ENCODE measurements around the gene LVRN.

Gene LVRN

GRCh38 chr5:115948091-115948534 is 14.2 kb upstream of the LVRN start:
- TF ChIP-seq GATA3 (IDR thresholded peaks at IDR 0.05; ENCODE audit: low read depth, low read length), result no peak
- no peak for TF ChIP-seq GATA2 (IDR thresholded peaks at IDR 0.05; ENCODE audit: low read depth, low read length)

- no peak for TF ChIP-seq GATA3 (IDR thresholded peaks at IDR 0.05; ENCODE audit: low read depth, low read length)
- TF ChIP-seq GATA2 (IDR thresholded peaks at IDR 0.05; ENCODE audit: low read depth, low read length), result no peak
Measured at GRCh38 chr5:115949096-115949495, 13.2 kb upstream of the LVRN start.

GRCh38 chr5:115952588-115952987 is 9.7 kb upstream of the LVRN start:
- no peak for TF ChIP-seq GATA2 (IDR thresholded peaks at IDR 0.05; ENCODE audit: low read depth, low read length)
- no peak for TF ChIP-seq GATA3 (IDR thresholded peaks at IDR 0.05; ENCODE audit: low read depth, low read length)

- TF ChIP-seq GATA3 (IDR thresholded peaks at IDR 0.05; ENCODE audit: low read depth, low read length), result no peak
- no peak for TF ChIP-seq GATA2 (IDR thresholded peaks at IDR 0.05; ENCODE audit: low read depth, low read length)
Measured at GRCh38 chr5:115954144-115954543, 8.1 kb upstream of the LVRN start.

DNA sequence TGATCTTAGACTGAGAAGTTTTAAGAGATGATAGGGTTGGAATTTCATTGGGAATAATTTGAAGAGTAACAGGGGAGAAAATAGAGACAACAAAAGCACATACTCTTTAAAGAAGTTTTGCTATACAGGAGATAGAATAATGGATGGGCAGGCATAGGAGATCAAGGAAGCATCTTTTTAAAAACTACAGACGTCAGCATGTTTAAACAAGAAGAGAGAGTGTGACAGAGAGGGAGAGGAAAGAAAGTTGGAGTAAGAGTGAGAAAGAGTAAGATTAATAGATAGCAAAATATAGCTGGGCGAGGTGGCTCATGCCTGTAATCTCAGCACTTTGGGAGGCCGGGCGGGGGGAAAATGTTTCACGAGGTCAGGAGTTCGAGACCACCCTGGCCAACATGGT is 5.3 kb upstream of the LVRN start:
- TF ChIP-seq GATA2 (IDR thresholded peaks at IDR 0.05; ENCODE audit: low read depth, low read length), result no peak
- TF ChIP-seq GATA3 (IDR thresholded peaks at IDR 0.05; ENCODE audit: low read depth, low read length), result no peak

- TF ChIP-seq GATA3 (IDR thresholded peaks at IDR 0.05; ENCODE audit: low read depth, low read length), result no peak
- no peak for TF ChIP-seq GATA2 (IDR thresholded peaks at IDR 0.05; ENCODE audit: low read depth, low read length)
Measured at GRCh38 chr5:115961381-115962238, 665 bp upstream of the LVRN start.

DNA sequence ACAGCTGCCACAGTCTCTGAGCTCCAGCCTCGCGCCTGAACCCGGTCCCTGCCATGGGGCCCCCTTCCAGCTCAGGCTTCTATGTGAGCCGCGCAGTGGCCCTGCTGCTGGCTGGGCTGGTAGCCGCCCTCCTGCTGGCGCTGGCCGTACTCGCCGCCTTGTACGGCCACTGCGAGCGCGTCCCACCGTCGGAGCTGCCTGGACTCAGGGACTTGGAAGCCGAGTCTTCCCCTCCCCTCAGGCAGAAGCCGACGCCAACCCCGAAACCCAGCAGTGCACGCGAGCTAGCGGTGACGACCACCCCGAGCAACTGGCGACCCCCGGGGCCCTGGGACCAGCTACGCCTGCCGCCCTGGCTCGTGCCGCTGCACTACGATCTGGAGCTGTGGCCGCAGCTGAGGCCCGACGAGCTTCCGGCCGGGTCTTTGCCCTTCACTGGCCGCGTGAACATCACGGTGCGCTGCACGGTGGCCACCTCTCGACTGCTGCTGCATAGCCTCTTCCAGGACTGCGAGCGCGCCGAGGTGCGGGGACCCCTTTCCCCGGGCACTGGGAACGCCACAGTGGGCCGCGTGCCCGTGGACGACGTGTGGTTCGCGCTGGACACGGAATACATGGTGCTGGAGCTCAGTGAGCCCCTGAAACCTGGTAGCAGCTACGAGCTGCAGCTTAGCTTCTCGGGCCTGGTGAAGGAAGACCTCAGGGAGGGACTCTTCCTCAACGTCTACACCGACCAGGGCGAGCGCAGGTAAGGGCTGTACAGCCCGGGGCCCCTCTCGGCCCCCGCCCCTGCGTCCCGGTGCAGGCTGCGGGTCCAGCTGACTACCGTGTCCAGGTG is 509 bp downstream of the LVRN start:
- no peak for TF ChIP-seq GATA3 (IDR thresholded peaks at IDR 0.05; ENCODE audit: low read depth, low read length)
- no peak for TF ChIP-seq GATA2 (IDR thresholded peaks at IDR 0.05; ENCODE audit: low read depth, low read length)

GRCh38 chr5:115963566-115963965 is 1.3 kb downstream of the LVRN start:
- no peak for TF ChIP-seq GATA3 (IDR thresholded peaks at IDR 0.05; ENCODE audit: low read depth, low read length)
- no peak for TF ChIP-seq GATA2 (IDR thresholded peaks at IDR 0.05; ENCODE audit: low read depth, low read length)

GRCh38 chr5:115968770-115969169 is 6.5 kb downstream of the LVRN start:
- TF ChIP-seq GATA3 (IDR thresholded peaks at IDR 0.05; ENCODE audit: low read depth, low read length) (no peak), GATA2 (IDR thresholded peaks at IDR 0.05; ENCODE audit: low read depth, low read length) (no peak)

DNA sequence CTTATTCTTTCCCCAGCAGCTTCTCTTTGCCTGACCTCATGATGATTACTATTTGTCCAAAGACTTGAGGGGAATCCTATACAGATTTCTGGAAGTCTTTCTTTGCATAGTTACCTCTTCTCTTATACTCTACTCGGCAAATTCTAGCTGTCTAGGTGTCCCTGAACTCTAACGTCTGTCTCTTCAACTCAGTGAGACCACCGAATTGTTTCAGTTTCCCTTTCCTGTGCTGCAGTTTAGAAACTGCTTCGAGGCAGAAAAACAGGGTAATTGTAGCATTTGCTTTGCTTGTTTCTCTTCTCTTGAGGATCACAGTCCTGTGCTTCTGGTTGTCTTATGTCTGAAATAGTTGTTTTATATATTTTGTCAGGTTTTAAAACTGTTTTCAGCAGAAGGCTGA is 14.8 kb downstream of the LVRN start:
- TF ChIP-seq GATA3 (IDR thresholded peaks at IDR 0.05; ENCODE audit: low read depth, low read length) (no peak), GATA2 (IDR thresholded peaks at IDR 0.05; ENCODE audit: low read depth, low read length) (no peak)

GRCh38 chr5:115977988-115978387 is 15.7 kb downstream of the LVRN start:
- TF ChIP-seq GATA3 (IDR thresholded peaks at IDR 0.05; ENCODE audit: low read depth, low read length), result no peak

GRCh38 chr5:115978779-115979178 is 16.5 kb downstream of the LVRN start:
- no peak for TF ChIP-seq GATA2 (IDR thresholded peaks at IDR 0.05; ENCODE audit: low read depth, low read length)
- no peak for TF ChIP-seq GATA3 (IDR thresholded peaks at IDR 0.05; ENCODE audit: low read depth, low read length)

DNA sequence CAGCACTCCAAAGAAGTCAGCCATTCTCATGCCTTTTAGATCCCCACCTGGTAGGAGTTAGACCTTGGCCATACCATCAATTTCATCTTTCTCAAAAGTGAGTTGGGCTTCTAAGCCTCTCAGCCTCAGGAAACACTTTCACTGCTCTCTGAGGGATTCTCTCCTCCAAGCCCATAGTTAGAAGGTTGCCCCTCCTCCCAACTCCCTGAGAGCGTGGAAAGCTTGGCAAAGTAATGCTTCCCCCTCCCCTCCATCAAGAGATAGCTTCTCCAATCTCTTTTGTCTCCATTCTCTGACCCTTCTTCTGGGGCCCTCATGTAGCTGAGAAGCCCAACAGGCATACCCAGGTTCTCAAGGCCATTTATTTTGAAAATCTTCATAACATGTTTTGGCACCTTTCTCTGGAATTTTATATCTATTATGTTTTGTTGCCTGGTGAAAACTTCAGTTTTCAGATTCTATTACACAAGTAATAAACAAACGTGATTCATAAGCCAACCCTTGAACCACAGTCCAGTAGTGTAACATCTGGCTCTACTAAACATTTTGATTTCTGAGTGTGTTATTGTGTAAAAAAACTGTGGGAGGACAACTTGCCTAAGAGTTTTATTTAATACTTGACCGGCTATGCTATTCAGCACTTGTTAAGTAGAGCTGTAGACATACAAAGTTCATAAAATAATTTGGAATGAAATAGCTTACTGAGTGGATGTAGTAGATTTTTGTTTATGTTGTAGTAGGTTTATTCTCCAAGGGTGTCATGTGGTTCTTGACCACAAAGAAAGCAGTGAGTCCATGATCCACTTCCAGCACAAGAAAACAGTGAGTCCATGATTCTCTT is 17.1 kb downstream of the LVRN start:
- TF ChIP-seq GATA2 (IDR thresholded peaks at IDR 0.05; ENCODE audit: low read depth, low read length), result no peak
- no peak for TF ChIP-seq GATA3 (IDR thresholded peaks at IDR 0.05; ENCODE audit: low read depth, low read length)

DNA sequence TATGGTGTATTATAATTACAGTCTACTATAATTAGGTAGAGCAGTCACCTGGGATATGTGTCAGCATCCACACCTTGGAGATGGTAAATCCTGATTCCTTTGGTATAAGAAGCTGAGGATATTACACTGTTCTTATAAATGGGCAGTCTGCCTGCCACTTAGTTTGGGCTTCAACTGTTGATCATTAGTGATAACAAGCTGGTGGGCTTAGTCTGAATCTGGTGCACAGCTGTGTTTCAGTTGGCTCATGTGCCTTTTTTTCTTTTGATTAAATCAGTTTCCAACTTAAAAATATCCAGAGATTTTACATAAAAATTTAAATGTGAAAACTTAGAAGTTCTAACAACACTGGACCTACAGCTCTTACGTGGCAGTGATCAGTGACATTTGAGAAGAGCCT is 21.2 kb downstream of the LVRN start:
- TF ChIP-seq GATA3 (IDR thresholded peaks at IDR 0.05; ENCODE audit: low read depth, low read length) (peak; percentile 65), GATA2 (IDR thresholded peaks at IDR 0.05; ENCODE audit: low read depth, low read length) (peak; percentile 46; the same call in 1 of the 2 replicates)

Measured in SH-SY5Y (cell line).